Pulmonary artery endothelial cell (primary cell): ENCODE results near the gene LINGO4. TPM values are rescaled to one million over a fixed set of nuclear protein-coding genes. Genes with fewer than 3 reads are reported as not detected.

Source experiments
- DNase-seq: peaks from one replicate; pipeline ENCODE4 v3.0.0-alpha.2; 2011; ENCODE audit warnings: low read depth, low spot score
- total RNA-seq: library from RNA; depleted of rRNA; stranded (reverse); fragments of >200 nt; gene quantifications from 2 replicates; pipeline ENCODE4 v1.2.3, GENCODE V29; 2014

The LINGO4 gene
- total RNA-seq, 1 donor from 2014 or later, result not detected

DNA sequence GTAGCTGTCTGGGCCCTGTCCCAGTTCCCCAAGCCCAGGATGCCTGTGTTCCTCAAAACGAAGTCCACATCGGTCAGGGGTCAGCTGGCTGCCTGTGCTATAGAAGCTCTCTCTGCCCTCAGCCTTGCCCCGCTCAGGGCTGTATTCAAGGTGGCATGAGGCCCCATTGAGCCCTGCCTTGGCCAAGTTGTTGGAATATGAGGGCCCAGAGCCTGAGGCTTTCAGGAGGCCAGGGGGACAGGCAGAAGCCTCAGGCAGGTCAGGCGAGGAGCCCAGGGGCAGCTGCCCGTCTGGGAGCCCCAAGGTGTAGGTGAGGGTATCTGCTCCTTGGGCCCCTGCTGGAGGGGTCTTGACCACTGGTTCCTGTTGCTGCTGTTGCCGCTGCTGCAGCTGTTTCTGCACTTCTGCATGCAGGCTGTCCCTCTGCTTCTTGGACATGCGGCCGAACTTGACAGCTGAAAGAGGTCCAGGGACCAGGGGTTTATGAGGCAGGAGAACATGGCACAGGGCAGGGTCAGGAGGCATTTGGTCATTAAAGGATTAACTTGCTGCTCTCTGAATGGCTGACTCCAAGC is 9.8 kb upstream of the LINGO4 start:
- DNase-seq, result no peak

DNA sequence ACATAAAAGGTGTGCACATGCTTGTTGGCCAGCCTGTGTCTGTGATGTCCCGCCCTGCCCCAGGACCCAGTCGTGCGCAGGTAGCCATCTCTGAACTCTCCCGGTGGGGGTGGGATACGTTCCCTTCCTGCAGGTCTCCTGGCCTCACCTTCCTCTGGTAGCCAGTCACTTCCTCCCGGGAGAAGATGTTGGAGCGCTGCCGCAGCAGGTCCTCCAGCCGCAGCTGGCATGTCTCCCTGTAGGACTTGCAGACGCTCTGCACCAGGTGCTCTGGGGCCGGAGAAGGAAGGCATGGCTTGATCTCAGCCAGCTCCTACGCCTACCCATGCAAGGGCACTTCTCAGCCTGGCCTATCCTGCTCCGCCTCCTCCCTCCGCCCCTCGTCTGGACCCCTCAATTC is 9.2 kb upstream of the LINGO4 start:
- no peak for DNase-seq

DNA sequence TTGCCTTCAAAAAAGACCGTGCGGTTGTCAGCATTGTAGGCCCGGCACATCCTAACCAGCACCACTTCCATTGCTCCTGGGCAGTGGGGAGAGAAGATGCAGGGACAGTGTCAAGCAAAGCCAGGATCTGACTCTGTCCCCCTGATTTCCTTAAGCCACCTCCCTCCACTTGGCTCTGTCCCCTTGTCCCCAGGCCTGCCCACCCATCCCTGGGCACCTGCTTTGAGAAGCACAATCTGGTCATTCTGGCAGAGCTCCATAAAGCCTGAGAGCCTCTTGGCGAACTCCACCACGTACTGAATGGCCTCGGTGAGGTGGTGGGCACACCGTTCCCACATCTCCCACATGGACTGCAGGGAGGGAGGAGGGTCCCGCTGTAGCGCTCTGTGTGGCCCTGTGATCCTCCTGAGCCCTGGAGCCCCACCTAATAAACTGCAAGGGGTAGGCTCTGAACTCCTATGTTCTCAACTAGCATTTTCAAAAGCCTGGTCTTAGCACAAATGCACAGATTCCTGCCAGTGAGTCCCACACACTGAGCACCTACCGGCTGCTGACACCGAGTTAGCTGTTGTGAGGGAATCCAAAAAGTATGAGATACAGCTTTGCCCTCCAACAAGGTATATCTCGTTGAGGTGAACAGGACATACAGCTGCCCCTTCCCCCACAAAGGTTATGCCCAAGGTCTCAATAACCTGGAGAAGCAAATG is 8.2 kb upstream of the LINGO4 start:
- DNase-seq, result no peak

DNA sequence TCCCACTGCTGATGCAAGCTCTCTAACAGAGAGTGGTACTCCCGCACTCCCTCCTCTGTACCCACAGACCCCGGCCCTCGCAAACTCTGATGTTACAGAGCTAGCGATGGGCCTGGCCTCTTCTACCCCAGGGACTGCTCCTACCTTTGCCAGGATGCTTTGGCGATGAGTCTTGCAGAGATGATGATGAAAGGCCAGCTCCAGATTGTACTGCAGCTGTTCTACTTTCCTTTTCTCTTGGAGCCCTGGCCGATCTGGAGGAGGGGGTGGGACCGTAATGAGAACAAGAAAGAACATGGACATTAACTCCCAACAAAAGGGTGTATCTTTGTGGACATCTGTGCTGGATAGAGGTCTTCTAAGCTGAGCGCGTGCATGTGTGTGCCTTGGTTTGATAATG is 6.0 kb upstream of the LINGO4 start:
- no peak for DNase-seq

DNA sequence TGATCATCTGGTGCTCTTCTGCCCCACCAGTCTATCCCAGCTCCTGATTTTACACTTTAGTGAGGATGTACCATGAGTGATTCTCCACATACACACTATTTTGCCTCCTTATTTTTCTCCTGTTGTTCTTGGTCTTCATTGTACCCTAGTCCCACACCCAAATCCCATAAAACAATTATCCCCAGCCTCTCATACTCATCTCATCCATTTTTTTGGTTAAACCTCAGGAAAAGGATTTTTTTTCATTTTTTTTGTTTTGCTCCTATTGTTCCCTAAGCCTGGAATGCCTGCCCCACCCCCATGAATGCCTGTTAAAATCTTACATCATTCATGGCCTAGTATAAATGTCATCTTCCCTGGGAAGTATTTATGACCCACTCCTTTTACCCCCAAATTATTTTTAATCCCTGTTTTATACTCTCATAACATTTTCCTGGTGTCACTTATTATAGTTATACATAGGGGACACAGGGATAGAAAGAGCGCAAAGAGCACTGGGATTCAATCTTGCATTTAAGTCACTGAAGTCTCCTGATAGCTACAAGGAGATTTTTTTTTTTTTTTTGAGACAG is 4.9 kb upstream of the LINGO4 start:
- no peak for DNase-seq

DNA sequence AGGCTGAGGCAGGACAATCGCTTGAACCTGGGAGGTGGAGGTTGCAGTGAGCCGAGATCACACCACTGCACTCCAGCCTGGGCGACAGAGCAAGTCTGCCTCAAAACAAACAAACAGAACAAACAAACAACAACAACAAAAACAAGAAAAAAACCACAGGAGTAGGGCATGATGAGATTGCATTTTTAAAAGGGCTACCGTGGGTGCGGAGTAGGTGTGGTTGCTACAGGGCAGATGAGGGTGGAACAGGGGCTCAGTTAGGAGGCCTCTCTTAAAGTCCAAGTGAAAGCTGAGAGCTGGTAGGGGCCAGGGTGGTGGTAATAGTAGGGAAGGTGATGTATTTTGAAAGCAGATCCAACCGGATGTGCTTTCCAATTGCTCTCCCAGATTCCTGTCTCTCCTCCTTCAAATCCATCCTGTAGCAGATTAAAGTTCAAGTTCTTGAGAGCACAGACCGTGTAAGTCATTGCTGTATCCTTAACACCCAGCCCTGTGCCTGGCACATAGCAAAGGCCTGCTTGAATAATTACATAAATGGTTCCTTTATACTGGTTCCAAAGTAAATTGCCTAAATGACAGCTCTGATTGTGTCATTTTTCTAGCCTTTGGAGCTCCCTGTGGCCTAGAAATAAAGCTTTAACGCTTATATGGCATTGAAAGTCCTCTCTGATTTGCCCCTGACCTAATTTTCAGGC is 4.2 kb upstream of the LINGO4 start:
- no peak for DNase-seq

DNA sequence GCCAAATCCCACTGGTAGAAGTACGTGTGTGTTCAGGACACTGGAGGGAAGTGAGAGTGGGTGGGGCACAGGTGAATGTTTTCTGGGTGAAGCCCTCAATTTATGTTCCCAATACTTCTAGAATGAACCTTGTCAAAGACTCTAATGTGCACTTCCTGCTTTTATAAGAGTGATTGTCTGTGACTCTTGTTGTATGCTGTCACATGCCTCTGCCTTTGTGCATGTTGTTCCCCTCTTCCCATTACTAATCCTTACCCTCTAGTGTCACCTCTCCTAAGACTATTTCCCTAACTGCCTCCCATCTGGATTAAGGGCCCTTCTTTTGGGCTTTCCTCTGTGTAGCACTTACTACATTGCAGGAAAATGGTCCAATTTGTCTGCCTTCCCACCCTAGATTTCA is 2.5 kb upstream of the LINGO4 start:
- no peak for DNase-seq

DNA sequence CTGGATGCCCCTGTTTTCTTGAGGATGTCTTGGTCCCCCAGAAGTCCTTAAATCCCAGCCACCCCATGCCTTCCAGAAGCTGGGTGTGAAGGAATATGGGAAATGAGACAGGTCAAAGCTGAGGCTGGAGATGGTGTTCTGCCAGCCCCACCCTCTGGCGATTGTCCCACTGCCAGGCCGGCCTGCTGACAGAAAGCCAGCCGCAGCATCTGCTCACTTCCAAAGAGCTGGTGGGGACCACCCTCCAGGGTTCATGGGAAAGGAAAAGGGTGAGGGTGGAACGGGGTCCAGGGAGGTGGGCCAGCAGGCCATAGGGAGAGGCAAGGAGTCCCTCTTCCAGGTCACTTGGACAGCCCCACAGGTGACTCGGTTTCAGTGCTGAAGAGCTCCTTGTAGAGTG is 1.9 kb upstream of the LINGO4 start:
- no peak for DNase-seq

DNA sequence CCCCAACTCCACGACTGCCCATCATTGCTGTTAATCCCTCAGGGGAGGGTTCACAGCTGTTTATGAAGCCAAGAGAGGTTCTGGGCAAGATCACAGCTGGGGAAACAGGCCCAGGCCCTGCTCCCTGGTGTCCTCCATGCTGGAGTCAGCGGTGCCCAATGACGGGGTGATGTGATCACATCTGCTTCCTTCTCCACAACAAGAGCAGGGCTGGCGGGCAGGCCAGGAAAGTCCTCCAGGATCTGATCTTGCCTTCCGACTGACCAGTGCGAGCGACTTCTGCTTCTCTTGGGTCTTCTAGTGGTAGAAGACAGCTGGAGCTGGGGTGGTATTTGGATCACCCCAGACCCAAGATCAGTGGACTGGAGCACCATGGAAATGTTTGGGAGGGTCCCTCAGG is 951 bp upstream of the LINGO4 start:
- no peak for DNase-seq

DNA sequence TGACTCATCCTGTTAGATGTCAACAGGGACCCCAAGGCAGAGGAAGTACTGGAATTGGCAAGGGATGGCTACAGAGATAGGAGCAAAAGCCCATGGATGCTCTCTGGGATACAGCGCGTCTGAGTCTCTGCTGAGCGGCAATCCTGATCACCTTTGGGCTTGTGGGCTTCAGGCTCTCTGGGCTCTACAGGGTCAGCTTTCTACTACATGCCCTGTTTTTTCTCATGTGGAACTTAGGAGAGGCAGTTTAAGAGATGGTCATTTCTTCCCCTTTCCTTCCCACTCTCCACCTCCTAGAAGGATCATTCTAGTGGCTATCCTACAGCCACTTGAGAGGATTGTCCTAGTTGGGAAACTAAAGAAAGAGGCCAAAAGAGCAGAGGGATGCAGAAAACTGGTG is 1.3 kb downstream of the LINGO4 start:
- DNase-seq, result no peak

DNA sequence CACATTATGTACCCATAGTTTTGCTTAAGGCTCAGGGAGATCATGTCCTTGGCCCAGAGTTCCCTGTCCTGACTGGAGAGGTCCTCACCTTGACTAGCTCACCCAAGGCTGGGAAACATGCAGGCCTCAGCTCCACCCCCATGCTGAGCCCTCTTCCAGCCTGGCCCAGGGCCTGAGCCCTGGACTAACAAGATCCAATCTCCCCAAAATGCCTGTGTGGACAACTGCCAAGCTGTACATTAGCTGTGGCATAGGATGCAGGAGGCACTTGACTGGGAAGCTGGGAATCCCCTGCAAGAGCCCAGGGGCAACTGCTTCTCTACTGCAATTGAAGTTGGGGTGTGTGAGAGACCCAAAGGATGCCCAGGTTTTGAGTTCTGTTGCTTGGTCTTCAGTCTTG is 2.1 kb downstream of the LINGO4 start:
- no peak for DNase-seq

DNA sequence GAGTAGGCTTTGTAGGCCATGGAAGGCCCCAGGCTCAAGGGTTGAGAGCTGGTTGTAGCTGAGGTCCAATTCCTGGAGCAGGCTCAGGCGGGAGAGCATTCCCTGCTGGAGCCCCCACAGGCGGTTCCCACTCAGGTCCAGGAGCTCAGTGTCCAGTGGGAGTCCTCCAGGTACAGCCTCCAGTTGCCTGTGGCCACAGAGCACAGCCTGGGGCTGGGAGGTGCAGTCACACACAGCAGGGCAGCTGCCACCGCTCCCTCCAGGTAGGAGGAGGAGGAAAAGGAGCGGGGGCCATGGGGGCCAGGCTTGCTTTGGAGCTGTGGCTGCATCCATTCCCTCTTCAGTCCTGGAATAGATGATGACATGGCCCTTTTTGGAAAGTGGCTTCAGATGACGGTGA is 2.8 kb downstream of the LINGO4 start:
- no peak for DNase-seq

DNA sequence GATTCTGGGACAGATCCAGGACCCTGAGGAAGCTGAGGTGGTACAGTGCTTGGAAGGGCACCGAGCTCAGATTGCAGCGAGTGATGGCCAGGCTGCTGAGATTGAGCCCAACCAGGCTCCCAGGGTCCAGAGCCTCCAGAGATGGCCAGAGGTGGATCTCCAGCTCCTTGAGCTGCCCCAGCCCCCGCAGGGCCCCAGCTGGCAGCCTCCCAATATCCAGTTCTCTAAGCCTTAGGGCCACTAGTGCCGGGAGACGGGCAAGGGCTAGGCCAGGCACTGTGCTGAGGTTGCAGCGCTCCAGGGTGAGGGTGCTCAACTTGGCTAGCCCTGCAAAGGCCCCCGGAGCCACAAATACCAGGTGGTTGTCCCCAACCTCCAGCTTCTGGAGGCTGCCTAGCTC is 3.4 kb downstream of the LINGO4 start:
- no peak for DNase-seq

DNA sequence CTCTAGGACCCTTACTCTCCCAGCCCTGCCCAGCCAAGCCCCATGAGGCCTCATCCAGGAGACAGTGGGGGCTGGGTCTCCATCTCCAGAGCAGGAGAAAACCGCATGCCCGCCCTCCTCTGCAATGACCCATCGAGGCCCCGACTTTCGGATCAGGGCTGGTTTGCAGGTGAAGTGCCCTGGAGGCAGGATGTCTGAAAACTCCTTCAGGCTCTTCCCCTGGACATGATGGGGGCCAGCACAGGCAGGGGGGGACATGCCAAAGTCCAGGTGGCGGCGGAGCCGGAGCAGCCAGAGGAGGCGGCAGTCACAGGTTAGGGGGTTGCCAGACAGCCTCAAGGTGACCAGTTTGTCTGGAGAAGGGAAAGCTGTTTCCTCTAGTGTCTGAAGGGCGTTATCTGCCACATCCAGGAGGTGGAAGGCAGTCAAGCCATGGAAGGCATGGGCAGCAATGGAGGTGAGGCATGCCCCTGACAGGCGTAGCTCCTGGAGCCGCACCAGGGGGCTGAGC is 3.9 kb downstream of the LINGO4 start:
- no peak for DNase-seq

DNA sequence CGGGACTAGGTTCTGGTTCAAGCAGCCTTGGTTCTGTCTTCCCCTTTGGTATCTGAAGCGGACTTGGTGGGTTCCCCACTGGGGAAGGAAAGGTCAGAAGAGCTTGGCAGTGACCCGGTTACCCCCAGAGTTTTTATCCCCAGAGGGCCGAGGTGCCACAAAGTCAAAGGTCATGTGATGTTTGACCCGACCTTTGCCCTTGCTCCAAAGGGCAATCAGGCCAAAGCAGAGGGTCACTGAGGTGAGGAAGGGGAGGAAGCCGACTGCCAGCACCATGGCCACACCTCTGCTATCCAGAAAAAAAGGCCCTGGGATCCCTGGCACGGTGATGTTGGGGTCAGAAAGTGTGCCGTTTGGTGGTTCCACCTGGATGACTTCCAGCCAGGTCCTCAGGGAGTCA is 4.4 kb downstream of the LINGO4 start:
- DNase-seq, result no peak

DNA sequence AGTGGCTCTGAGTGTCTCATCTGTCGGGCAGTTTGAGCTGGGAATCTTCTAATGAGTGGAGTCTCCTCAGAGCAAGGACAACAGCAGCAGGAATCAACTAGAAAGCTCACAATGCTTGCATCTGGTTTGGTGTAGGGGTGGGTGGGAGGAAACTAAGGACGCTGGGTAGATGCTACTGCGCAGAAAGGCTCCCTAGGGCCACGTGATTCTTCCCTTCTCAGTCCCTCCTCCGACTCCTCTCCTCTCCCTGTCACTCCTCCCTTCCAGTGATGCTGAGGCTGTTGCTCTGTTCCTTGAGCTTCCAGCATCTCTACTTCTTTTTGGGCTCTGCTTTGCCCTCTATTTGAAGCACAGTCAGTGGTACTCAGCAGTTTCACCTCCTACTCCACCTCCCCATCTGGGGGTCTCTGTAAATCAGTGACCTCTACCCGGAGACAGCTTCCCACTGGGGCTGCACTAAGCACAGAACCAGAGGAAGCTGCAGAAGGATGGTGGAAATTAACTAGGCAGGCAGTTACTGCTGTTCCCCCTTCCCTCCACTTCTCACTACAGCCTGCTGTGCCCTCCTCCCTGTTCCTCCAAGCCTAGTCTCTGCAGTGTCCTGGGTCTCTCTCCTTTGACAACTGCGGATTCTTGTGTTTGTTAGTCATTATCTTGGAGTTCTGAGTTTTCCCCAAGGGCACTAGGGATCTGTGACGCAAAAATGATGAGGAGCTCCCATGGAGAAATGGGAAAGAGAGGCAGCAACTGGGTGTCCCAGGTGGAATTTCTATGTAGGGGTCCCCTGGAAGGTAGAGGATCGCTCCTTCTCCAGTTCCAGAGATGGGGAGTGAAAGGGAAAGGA is 5.8 kb downstream of the LINGO4 start:
- DNase-seq, result no peak

DNA sequence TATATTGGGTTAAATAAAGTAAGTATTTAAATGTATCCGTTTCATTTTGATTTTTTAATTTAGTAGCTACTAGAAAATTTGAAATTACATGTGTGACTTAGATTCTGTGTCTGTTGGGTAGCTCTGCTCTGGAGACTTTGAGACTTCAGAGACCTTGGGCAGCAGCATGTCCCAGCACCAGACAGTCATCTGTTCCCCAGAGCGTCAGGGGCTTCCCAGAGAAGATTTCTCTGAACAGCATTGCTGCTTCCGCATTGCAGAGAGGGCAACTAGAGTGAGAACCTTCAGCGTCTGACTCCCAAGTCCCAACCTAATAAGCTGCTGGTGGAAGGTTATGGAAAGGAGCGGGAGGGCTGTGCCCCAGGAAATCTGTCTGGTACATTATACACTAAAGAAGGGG is 6.6 kb downstream of the LINGO4 start:
- DNase-seq, result no peak

DNA sequence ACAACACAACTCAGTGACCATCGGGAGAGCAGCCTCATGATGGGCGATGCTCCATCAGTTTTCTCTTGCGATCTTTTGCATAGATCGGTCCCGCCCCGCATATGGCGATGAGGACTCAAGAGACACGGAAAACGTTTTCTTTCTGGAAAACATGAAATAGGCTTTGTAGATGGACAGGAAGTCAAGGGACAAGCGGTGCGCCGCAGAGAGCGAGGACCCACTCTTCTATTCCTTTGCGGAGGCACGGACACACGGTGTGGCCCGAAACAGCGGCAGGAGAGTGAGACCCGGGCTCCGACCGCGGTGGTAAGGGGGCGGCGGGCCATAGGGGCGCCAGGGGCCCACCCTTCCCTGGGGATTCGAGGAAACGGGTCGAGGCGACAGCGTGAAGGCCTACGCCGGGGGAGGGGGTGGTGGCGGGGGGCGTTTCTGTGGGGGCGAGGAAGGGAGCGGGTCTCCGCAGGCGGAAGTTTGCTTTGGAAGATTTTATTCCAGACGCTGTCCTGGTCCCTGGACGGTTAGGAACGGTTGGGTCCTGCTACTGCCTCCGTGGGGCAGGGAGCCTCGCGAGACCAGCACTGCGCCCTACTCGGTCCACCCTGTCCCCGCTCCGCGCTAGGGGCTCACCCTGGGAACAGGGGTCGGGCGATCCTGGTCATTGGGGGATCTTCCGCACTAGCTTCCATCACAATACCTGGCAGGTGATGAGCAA is 14.1 kb downstream of the LINGO4 start:
- DNase-seq, result no peak

DNA sequence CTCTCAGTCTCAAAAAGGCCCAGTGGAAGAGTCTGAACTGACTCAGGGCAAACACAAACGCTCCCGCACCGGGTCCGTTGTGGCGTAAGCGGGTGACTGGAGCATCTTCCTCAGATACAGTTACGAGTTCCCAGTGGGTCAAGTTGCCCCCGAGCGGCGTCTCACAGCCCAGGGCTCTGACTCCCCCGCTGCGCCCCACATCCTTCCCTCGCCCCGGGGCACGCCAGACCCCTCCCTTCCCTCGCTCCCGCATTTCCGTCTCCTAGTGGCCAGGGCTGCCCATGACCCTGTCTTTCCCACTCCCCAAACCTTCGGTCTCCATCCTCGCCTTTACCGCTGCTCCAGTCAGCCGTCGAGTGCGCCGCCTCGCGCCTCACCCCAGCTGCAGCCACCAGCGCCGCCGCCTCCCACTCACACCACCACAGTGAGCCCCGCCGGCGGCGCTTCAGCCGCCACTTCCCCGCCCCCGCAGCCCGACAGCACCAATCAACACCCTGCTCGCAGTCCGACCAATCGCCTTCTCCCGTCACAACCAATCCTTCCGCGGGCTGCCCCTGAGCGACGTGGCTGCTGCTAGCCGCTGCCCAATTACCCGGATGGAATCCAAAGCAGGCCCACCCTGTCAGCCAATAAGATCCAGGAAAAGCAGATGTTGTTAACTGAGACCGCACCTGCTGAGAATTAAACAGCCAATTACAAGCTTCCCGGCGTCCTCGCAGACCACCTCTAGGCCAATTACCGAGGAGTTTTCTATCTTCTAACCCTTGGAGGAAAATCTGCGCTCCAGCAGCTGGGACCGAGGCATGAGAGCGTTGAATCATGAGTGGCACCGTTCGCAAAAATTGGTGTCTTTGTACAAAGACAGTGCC is 14.9 kb downstream of the LINGO4 start, which contains the start of gene TDRKH:
TSS of gene TDRKH (minus strand) at position 430 of the 869 bp plus-strand sequence. CDS start 7,478 bp downstream, outside the sequence.
- DNase-seq, result peak; percentile 99

DNA sequence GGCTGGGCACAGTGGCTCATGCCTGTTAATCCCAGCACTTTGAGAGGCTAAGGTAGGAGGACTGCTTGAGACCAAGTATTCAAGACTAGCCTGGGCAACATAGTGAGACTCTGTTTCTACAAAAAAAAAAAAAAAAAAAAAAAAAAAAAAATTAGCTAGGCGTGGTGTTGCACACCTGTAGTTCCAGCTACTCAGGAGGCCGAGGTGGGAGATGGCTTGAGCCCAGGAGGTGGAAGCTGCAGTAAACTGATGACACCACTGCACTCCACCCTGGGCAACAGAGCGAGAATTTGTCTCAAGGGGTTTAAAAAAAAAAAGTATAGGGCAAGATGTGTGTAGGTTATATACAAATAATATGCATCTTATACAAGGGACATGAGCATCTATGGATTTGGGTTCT is 17.5 kb downstream of the LINGO4 start:
- DNase-seq, result no peak
